ENCODE results near the gene TLE4. TPM values are rescaled to one million over a fixed set of nuclear protein-coding genes. Genes with fewer than 3 reads are reported as not detected.
"Not testable (repeated sequence)": the region's sequence is repeated elsewhere in the genome, so short reads cannot be mapped to it uniquely, and the experiment has no call there.

Gene TLE4
- total RNA-seq, 4 donors from 2014 or later: 30.1 to 32.9 (median 30.7) TPM

- no peak for DNase-seq (ENCODE audit: low spot score)
- TF ChIP-seq CTCF (IDR thresholded peaks at IDR 0.05): no peak
- ATAC-seq (ENCODE audit: low FRiP score): no peak
Measured at GRCh38 chr9:79637177-79637925, 65.6 kb downstream of the TLE4 start.

GRCh38 chr9:79638806-79639205 is 67.0 kb downstream of the TLE4 start:
- no peak for TF ChIP-seq CTCF (IDR thresholded peaks at IDR 0.05)
- DNase-seq (ENCODE audit: low spot score): no peak
- ATAC-seq (ENCODE audit: low FRiP score): no peak

GRCh38 chr9:79639354-79639753 is 67.6 kb downstream of the TLE4 start:
- ATAC-seq (ENCODE audit: low FRiP score): no peak

GRCh38 chr9:79640067-79640466 is 68.3 kb downstream of the TLE4 start:
- not testable (repeated sequence) for DNase-seq (ENCODE audit: low spot score); ATAC-seq (ENCODE audit: low FRiP score)

More at GRCh38 chr9:79639354-79639753, 67.6 kb downstream of the TLE4 start:
- DNase-seq (ENCODE audit: low spot score): no peak
- TF ChIP-seq CTCF (IDR thresholded peaks at IDR 0.05): no peak

GRCh38 chr9:79641070-79641469 is 69.3 kb downstream of the TLE4 start:
- ATAC-seq (ENCODE audit: low FRiP score) (no peak), DNase-seq (ENCODE audit: low spot score) (no peak)
- TF ChIP-seq CTCF (IDR thresholded peaks at IDR 0.05): no peak

- no peak for ATAC-seq (ENCODE audit: low FRiP score)
- no peak for TF ChIP-seq CTCF (IDR thresholded peaks at IDR 0.05)
- no peak for DNase-seq (ENCODE audit: low spot score)
Measured at GRCh38 chr9:79642671-79643070, 70.9 kb downstream of the TLE4 start.

- TF ChIP-seq CTCF (IDR thresholded peaks at IDR 0.05): no peak
- no peak for ATAC-seq (ENCODE audit: low FRiP score)
Measured at GRCh38 chr9:79644048-79644447, 72.3 kb downstream of the TLE4 start.

More at GRCh38 chr9:79644048-79644447, 72.3 kb downstream of the TLE4 start:
- DNase-seq (ENCODE audit: low spot score): no peak
